Suprapubic skin (tissue), 4 donors: Measurements from ENCODE around the gene SDS. TPM values are rescaled to one million over a fixed set of nuclear protein-coding genes. Genes with fewer than 3 reads are reported as not detected.

Experiments
- DNase-seq, 2 donors: peaks; one replicate each; pipeline ENCODE4 v3.0.0-alpha.2; 2019; ENCODE audit warnings: low spot score in 2 of 2
- H3K27ac ChIP-seq: fragments of 200-600 bp; sonication (generic); one replicate; pipeline ENCODE4 v1.5.1; 2019
- H3K27me3 ChIP-seq: fragments of 200-600 bp; sonication (generic); one replicate; pipeline ENCODE4 v1.5.1; 2019
- H3K36me3 ChIP-seq: fragments of 200-600 bp; sonication (generic); one replicate; pipeline ENCODE4 v1.5.1; 2019
- H3K4me1 ChIP-seq: fragments of 200-600 bp; sonication (generic); one replicate; pipeline ENCODE4 v1.5.1; 2019
- H3K4me3 ChIP-seq: fragments of 200-600 bp; sonication (generic); one replicate; pipeline ENCODE4 v1.5.1; 2019; ENCODE audit warnings: mild to moderate bottlenecking
- H3K9me3 ChIP-seq: fragments of 200-600 bp; sonication (generic); one replicate; pipeline ENCODE4 v1.5.1; 2019
- CTCF ChIP-seq, 2 donors: fragments of 200-600 bp in 1 of 2; fragments of 450-650 bp in 1 of 2; sonication (generic) in 1 of 2; IDR thresholded peaks; one replicate each; pipeline ENCODE4 v1.5.1; 2016 to 2019; ENCODE audit warnings: antibody characterized with exemption in 2 of 2, mild to moderate bottlenecking in 1 of 2, moderate library complexity in 1 of 2
- EP300 ChIP-seq: sonication (generic); formaldehyde crosslinking; IDR thresholded peaks from one replicate; pipeline ENCODE4 v1.6.1; 2017; ENCODE audit warnings: antibody characterized with exemption
- POLR2A ChIP-seq, 2 donors: fragments of 450-650 bp; IDR thresholded peaks; one replicate each; pipeline ENCODE4 v1.6.1; 2017; ENCODE audit warnings: antibody characterized with exemption in 2 of 2, mild to moderate bottlenecking in 2 of 2, moderate library complexity in 2 of 2
- POLR2AphosphoS5 ChIP-seq, 3 donors: sonication (generic); formaldehyde crosslinking; IDR thresholded peaks; one replicate each; pipeline ENCODE4 v1.6.1; 2017; ENCODE audit warnings: antibody characterized with exemption in 3 of 3
- WGBS: methylation state at CpG from one replicate; pipeline ENCODE4 v1.1.5; 2018; 5-methylcytosine and 5-hydroxymethylcytosine counted together
- total RNA-seq, 4 donors: library from RNA; depleted of rRNA; stranded (reverse); fragments of >200 nt; gene quantifications; one replicate each; pipeline ENCODE4 v1.1.0, GENCODE V29; 2016

The SDS gene
- total RNA-seq, 4 donors from 2014 or later = 2.7 TPM; not detected in 3

- DNase-seq = no peak
- 87% methylated on average over 4 of the region's 4 CpGs for WGBS
- Histone ChIP-seq H3K36me3 (peaks cover 26% of the 10 kb centered on the region), H3K27me3 (no peaks in the 10 kb centered on the region), H3K4me3 (no peak overlapping the region), H3K27ac (no peak overlapping the region), H3K4me1 (no peaks in the 10 kb centered on the region), H3K9me3 (no peaks in the 10 kb centered on the region)
- TF ChIP-seq POLR2A (IDR thresholded peaks at IDR 0.05) (no peak), EP300 (no peak), POLR2AphosphoS5 (IDR thresholded peaks at IDR 0.05) (no peak), CTCF (IDR thresholded peaks at IDR 0.05) (no peak)
Observed at GRCh38 chr12:113368331-113368730, 35.4 kb downstream of the SDS start.

GRCh38 chr12:113366827-113367226, 36.9 kb downstream of the SDS start:
- peaks cover 14% of the 10 kb centered on the region for H3K36me3 ChIP-seq
- no peak overlapping the region for H3K4me3 ChIP-seq
- no peaks in the 10 kb centered on the region for H3K9me3 ChIP-seq
- no peak for DNase-seq
- H3K27me3 ChIP-seq = no peaks in the 10 kb centered on the region
- H3K27ac ChIP-seq = no peak overlapping the region
- peaks cover 6% of the 10 kb centered on the region for H3K4me1 ChIP-seq
- TF ChIP-seq CTCF (IDR thresholded peaks at IDR 0.05) (no peak), POLR2A (IDR thresholded peaks at IDR 0.05) (no peak), POLR2AphosphoS5 (IDR thresholded peaks at IDR 0.05) (no peak), EP300 (no peak)
- 75% methylated on average over 4 of the region's 4 CpGs for WGBS

GRCh38 chr12:113365639-113366395, 37.9 kb downstream of the SDS start:
- H3K27ac ChIP-seq = no peak overlapping the region
- WGBS = 86% methylated on average over 7 of the region's 7 CpGs
- peaks cover 12% of the 10 kb centered on the region for H3K4me1 ChIP-seq
- no peak for DNase-seq
- no peak overlapping the region for H3K4me3 ChIP-seq
- TF ChIP-seq POLR2A (IDR thresholded peaks at IDR 0.05) (no peak), CTCF (IDR thresholded peaks at IDR 0.05) (no peak), EP300 (no peak), POLR2AphosphoS5 (IDR thresholded peaks at IDR 0.05) (no peak)
- H3K36me3 ChIP-seq = peaks cover 13% of the 10 kb centered on the region
- H3K27me3 ChIP-seq = no peaks in the 10 kb centered on the region
- no peaks in the 10 kb centered on the region for H3K9me3 ChIP-seq

GRCh38 chr12:113364698-113365097, 39.0 kb downstream of the SDS start:
- TF ChIP-seq POLR2AphosphoS5 (IDR thresholded peaks at IDR 0.05) (no peak), CTCF (IDR thresholded peaks at IDR 0.05) (no peak), EP300 (no peak), POLR2A (IDR thresholded peaks at IDR 0.05) (no peak)
- H3K9me3 ChIP-seq = no peaks in the 10 kb centered on the region
- no peak for DNase-seq
- H3K4me3 ChIP-seq = no peak overlapping the region
- H3K27ac ChIP-seq = no peak overlapping the region
- no peaks in the 10 kb centered on the region for H3K27me3 ChIP-seq
- H3K4me1 ChIP-seq = peaks cover 23% of the 10 kb centered on the region
- peaks cover 11% of the 10 kb centered on the region for H3K36me3 ChIP-seq
- WGBS = 99% methylated on average over 5 of the region's 5 CpGs

GRCh38 chr12:113361574-113362370, 41.9 kb downstream of the SDS start:
- DNase-seq = no peak
- TF ChIP-seq EP300 (no peak), POLR2A (IDR thresholded peaks at IDR 0.05) (no peak), CTCF (IDR thresholded peaks at IDR 0.05) (no peak), POLR2AphosphoS5 (IDR thresholded peaks at IDR 0.05) (no peak)
- WGBS = 49% methylated on average over 12 of the region's 12 CpGs
- Histone ChIP-seq H3K27ac (no peak overlapping the region), H3K4me3 (no peak overlapping the region), H3K36me3 (peaks cover 4% of the 10 kb centered on the region), H3K27me3 (no peaks in the 10 kb centered on the region), H3K9me3 (no peaks in the 10 kb centered on the region), H3K4me1 (peaks cover 38% of the 10 kb centered on the region)
